HL-60 (cell line): ENCODE data around the gene KNOP1.

ENCODE experiments used
- DNase-seq, 2 experiments: peaks; one replicate each; pipeline ENCODE4 v3.0.0-alpha.2; 2010 to 2020; ENCODE audit warnings: low read depth in 1 of 2, low spot score in 1 of 2
- H3K27ac ChIP-seq: fragments of 250-450 bp; sonication (Bioruptor Pico); replicated peaks from 2 replicates; pipeline ENCODE4 v1.5.1; 2020; ENCODE audit warnings: mild to moderate bottlenecking, moderate library complexity
- H3K27me3 ChIP-seq: fragments of 250-450 bp; sonication (Bioruptor Pico); 2 replicates; pipeline ENCODE4 v1.5.1; 2021; ENCODE audit warnings: mild to moderate bottlenecking, moderate library complexity; ENCODE audit not compliant: insufficient read depth, poor library complexity, severe bottlenecking
- H3K4me3 ChIP-seq: replicated peaks from 2 replicates; pipeline ENCODE4 v1.5.1; 2011; ENCODE audit warnings: mild to moderate bottlenecking, control low read depth, low read length; ENCODE audit not compliant: insufficient read depth
- CTCF ChIP-seq: IDR thresholded peaks from one replicate; pipeline ENCODE4 v1.5.1; 2011; ENCODE audit warnings: low read length, control low read depth, inconsistent platforms; ENCODE audit not compliant: insufficient read depth
- GABPA ChIP-seq: IDR thresholded peaks from 2 replicates; pipeline ENCODE4 v1.6.1; 2012; ENCODE audit warnings: low read depth
- POLR2AphosphoS5 ChIP-seq: IDR thresholded peaks from 2 replicates; pipeline ENCODE4 v1.6.1; 2012; ENCODE audit warnings: low read depth
- REST ChIP-seq: IDR thresholded peaks from 2 replicates; pipeline ENCODE4 v1.6.1; 2012; ENCODE audit warnings: low read depth; ENCODE audit not compliant: insufficient replicate concordance
- SPI1 ChIP-seq: IDR thresholded peaks from 2 replicates; pipeline ENCODE4 v1.6.1; 2012; ENCODE audit warnings: low read depth, mild to moderate bottlenecking, borderline replicate concordance

KNOP1 gene

GRCh38 chr16:19698480-19699465 lies 19.3 kb downstream of the KNOP1 start:
- TF ChIP-seq CTCF (no peak), GABPA (no peak), REST (no peak), POLR2AphosphoS5 (no peak), SPI1 (no peak)
- H3K27ac ChIP-seq = no peak overlapping the region
- H3K4me3 ChIP-seq = no peak overlapping the region
- H3K27me3 ChIP-seq = no peaks in the 10 kb centered on the region
- no peak for DNase-seq

GRCh38 chr16:19697756-19698318 lies 20.2 kb downstream of the KNOP1 start:
- Histone ChIP-seq H3K4me3 (no peak overlapping the region), H3K27ac (no peak overlapping the region), H3K27me3 (no peaks in the 10 kb centered on the region)
- no peak for DNase-seq
- TF ChIP-seq CTCF = no peak
- TF ChIP-seq REST = no peak
- no peak; the same call in 1 of the 2 replicates for TF ChIP-seq POLR2AphosphoS5
- no peak for TF ChIP-seq GABPA
- TF ChIP-seq SPI1 = no peak

GRCh38 chr16:19696961-19697360 lies 21.1 kb downstream of the KNOP1 start:
- no peak overlapping the region for H3K4me3 ChIP-seq
- H3K27ac ChIP-seq = no peak overlapping the region
- no peak for TF ChIP-seq CTCF
- no peak for TF ChIP-seq POLR2AphosphoS5
- TF ChIP-seq SPI1 = no peak
- no peak for TF ChIP-seq GABPA
- no peak for TF ChIP-seq REST
- H3K27me3 ChIP-seq = no peaks in the 10 kb centered on the region
- DNase-seq = no peak
